GM12878 (cell line): ENCODE measurements around the gene MYH10. TPM values are rescaled to one million over a fixed set of nuclear protein-coding genes. Genes with fewer than 3 reads are reported as not detected.

ENCODE experiments used
- BRCA1 ChIP-seq: IDR thresholded peaks from 2 replicates; pipeline ENCODE4 v1.6.1; 2011; ENCODE audit warnings: low read depth, low read length, improper control_type of control experiment
- EP300 ChIP-seq, 2 experiments: fragments of 150-350 bp in 1 of 2; IDR thresholded peaks; 2 replicates each; pipeline ENCODE4 v1.6.1; 2011 to 2012; ENCODE audit warnings: low read depth in 2 of 2, low read length in 2 of 2, borderline replicate concordance in 1 of 2, improper control_type of control experiment in 1 of 2, inconsistent platforms in 1 of 2; ENCODE audit not compliant: control insufficient read depth in 1 of 2
- NR2C2 ChIP-seq: IDR thresholded peaks from 2 replicates; pipeline ENCODE4 v1.6.1; 2011; ENCODE audit warnings: borderline replicate concordance, low read depth; ENCODE audit not compliant: control insufficient read depth, insufficient read length
- ZBED1 ChIP-seq: IDR thresholded peaks from 2 replicates; pipeline ENCODE4 v1.6.1; 2016; ENCODE audit warnings: borderline replicate concordance
- ZBTB11 ChIP-seq: fragments of 450-650 bp; formaldehyde crosslinking; IDR thresholded peaks from 2 replicates; pipeline ENCODE4 v1.5.0; 2022; ENCODE audit warnings: mild to moderate bottlenecking, missing genetic modification characterization
- ZNF592 ChIP-seq: fragments of 450-650 bp; IDR thresholded peaks from 2 replicates; pipeline ENCODE4 v1.6.1; 2017; ENCODE audit warnings: mild to moderate bottlenecking, moderate library complexity
- polyA plus RNA-seq, 11 experiments: library from polyadenylated mRNA; depleted of rRNA in 4 of 11; unstranded in 6 of 11; stranded (reverse) in 5 of 11; fragments of >200 nt; fragmentation: Nextera tagmentation in 4 of 11; fragmentation: Illumina TruSeq in 1 of 11; extraction: Ambion mirVana in 4 of 11; extraction: Trizol in 1 of 11; gene quantifications; 1 replicate in 1 of 11; 2 replicates in 10 of 11; pipeline versions ENCODE4 v1.2.1 to v1.2.3, GENCODE V29; 2011 to 2016; ENCODE audit warnings: inconsistent platforms in 2 of 11, missing spikeins in 2 of 11, low read depth in 1 of 11
- total RNA-seq, 4 experiments: library from RNA; depleted of rRNA in 3 of 4; stranded (reverse); fragments of >200 nt in 3 of 4; fragmentation: Illumina TruSeq in 1 of 4; extraction: Trizol in 1 of 4; gene quantifications; 2 replicates each; pipeline versions ENCODE4 v1.2.1 to v1.2.3, GENCODE V29; 2013 to 2021

MYH10 gene
- total and polyA plus RNA-seq, 10 of the 15 experiments (the other 5 are each of a cell fraction or from before 2014, with no cell fraction given), result 0.33 to 7.1 (median 1.0) TPM

GRCh38 chr17:8481703-8482102 lies 148.8 kb downstream of the MYH10 start (continued):
- TF ChIP-seq ZBTB11 (CRISPR knock-in tag) (no peak), EP300 (IDR thresholded peaks at IDR 0.05; ENCODE audit: borderline replicate concordance in 1 of 2, control insufficient read depth in 1 of 2, low read depth in 2 of 2, low read length in 2 of 2) (no peak), BRCA1 (no peak), ZNF592 (no peak), NR2C2 (no peak), ZBED1 (no peak)
- TF ChIP-seq, all 136 proteins: peak for 0
